GM19099 (cell line): ENCODE measurements around the gene TEAD1.

Experiments used
- POLR2A ChIP-seq: IDR thresholded peaks from 3 replicates; pipeline ENCODE4 v1.6.1; 2011; ENCODE audit warnings: low read depth; ENCODE audit not compliant: insufficient read length; ENCODE audit errors: extremely low read depth

Gene TEAD1

DNA sequence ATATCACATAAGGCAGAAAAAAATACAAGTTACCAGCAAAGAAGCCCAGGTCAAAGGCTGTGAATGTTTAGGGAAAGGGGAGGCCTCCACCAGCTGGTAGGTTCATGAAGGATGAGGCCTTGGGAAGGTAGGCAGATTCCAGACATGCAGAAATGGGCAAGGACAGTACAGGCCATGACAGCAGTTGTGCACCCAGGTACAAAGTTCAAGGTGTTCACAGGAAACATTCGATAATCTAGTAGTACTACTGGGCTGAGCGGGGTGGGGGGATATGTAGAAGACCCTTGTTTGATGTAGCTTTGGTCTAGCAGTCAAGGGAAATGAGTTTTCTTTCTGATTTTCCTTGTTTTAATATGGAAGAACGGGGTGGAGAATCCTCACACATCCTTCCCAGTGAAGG lies 182.1 kb downstream of the TEAD1 start:
- TF ChIP-seq POLR2A: no peak

DNA sequence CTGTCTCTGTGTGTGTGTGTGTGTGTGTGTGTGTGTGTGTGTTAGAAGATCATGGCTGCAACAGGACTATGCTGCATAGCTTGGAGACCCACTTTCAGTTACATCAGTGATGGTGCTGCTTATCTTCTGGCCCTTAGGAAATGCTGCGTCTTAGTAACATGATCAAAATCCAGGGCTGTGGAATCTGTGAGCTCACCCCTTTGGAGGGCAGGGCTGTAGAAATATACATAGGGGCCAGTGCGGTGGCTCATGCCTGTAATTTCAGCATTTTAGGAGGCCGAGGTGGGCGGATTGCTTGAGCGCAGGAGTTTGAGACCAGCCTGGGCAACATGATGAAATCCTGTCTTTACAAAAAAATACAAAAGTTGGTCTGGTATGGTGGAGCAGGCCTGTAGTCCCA lies 183.4 kb downstream of the TEAD1 start:
- TF ChIP-seq POLR2A: no peak

DNA sequence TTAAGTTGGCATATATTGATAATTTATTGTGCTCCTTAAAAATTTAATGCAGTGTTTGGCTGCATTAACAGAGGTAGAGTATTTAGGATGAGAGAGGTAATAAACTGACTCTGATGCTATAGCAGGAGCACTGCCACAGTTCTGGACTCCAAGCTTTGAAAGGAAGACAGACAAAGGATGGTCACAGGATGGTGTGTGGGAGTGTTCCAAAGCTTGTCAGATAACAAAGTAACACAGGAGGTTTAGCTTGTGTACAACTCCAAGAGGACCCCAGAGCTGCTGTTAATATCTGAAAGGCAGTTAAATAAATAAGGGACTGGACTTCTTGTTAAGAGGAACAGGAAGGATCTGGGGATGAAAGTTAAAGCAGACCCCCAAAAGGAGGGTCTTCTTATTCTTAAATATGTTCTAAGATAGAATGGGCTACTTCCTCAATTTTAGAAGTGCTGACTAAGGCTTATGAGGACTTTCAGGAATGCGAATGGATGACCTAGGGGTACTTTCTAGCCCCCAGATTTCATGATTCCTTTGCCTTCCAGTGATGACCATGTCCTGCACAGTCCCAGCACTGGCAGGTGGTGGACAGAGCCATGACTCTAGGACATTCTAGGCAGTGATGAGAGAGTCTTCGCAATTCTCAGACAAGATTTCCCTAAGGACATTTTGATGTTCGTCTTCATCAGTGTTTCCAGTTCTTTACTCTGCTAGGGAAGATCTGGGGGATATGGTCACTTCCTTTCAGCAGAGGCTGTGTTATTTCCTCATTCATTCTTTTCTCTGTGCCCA lies 185.8 kb downstream of the TEAD1 start:
- no peak for TF ChIP-seq POLR2A

- no peak for TF ChIP-seq POLR2A
Measured at GRCh38 chr11:12860827-12861226, 186.6 kb downstream of the TEAD1 start.

GRCh38 chr11:12862696-12863469 lies 188.7 kb downstream of the TEAD1 start:
- no peak for TF ChIP-seq POLR2A

DNA sequence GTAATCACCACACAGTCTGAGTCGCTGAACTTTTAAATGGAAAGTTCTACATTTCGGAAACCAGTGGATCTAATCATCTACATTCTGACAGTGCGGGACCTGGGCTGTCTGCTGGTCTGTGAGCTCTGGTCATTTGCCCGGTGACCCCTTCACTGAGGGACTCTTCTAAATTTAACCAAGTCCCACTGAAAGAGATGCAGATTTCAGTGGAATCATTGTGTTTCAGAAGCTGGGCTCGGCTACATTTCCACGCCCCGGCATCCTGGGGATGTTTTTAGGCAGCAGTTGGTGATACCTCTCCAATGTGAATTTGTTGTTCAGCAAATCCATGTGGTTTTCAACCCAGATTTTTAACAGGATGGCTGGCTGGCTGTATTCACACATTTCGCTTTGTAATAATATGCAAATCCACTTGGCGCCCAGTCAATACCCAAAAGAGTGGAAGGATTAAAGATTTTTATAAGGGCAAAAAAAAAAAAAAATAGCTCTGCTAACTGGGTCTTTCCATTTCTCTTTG lies 189.4 kb downstream of the TEAD1 start:
- no peak for TF ChIP-seq POLR2A

GRCh38 chr11:12864316-12865156 lies 190.3 kb downstream of the TEAD1 start:
- no peak for TF ChIP-seq POLR2A

DNA sequence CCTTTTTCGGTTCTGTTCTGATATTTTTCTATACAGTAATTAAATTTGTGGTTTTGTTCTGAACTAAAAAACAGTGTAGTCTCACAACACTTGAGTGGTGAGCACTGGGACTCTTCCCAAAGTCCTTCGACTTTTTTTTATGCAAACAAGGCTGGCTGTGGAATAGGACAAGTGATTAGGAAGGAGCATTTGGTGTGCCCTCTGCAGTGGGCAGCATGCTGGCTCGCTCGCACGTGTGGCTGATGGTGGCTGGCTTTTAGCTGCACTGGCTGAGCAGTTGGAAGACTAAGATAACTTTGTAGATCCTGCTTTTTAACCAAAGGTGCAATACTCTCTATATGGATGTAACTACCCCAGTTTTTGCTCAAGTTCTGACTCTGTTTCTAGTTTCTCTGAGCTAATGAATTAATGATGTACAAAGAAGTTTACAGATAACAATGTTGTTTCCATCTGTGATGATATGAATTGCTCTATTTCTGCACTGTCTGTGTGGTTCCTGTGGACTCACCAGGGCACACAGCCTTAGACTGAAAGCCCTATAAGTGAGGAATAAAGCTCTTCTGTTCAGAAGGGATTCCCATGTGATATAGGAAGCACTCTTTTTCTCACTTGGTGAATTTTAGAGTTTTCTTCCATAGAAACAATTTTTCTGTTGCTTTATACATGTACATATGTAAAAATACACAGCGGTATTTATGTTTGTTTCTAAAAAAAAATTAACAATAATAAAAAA lies 191.8 kb downstream of the TEAD1 start:
- TF ChIP-seq POLR2A: no peak

GRCh38 chr11:12867531-12867930 lies 193.3 kb downstream of the TEAD1 start:
- no peak for TF ChIP-seq POLR2A

DNA sequence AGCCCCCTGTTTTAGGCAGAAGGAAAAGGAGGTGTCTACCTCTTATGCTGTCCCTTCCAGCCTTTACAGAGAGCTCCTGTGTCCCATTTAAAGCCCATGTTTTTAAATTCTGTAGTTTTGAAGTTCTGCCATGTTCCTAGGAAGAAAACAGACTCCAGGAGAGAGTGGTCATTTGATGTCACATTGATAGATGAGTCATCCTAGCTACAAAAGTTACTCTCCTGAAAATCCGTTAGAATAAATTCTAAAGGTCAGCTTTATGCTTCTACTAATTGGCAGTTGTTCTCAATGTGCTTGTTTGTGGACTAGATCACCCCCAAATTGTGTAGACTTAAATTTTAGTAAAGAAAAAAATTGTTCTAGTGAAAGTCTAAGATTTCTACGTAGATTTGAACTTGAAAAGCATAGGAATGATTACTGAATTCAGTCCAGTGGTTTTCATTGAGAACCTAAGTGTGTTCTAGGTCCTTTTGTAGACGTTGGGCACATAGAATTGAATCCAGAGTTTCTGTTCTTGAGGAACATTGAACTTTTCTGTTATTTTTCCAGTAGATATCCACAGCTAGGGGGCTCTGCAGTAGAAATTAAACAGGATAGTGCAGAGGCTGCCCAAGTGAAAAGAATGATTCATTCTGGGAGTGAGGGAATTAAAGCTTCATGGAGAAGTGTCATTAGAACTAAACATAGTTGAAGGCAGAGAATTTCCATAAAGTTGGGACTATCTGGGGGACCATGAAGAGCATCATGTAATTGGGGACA lies 194.3 kb downstream of the TEAD1 start:
- TF ChIP-seq POLR2A: no peak

- TF ChIP-seq POLR2A: no peak
Measured at GRCh38 chr11:12871241-12871640, 197.0 kb downstream of the TEAD1 start.

DNA sequence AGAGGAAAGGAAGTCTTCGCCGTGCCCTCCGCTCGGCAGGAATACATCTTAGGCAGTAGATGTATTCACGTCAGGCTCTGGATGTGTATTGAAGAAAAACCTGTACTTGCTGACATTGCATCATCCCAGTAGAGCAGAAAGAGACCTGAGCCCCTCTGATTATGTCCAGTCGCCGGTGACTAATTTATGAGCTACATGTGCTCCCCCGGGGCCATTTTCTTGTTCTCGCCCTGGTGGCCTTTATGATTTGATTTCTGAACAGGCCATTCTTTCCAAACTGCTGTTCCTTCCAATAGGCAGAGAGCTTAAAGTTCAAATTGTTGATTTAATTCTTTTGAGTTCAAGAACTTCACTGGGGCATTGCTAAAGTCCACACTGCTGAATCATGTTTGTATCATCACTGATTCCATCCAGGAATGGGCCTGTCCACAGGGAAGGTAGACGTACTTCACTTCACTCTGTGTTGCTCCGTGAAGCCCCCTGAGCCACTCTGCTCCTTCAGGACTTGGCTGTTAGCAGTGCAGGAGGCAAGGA lies 197.6 kb downstream of the TEAD1 start:
- TF ChIP-seq POLR2A: no peak

- TF ChIP-seq POLR2A: no peak
Measured at GRCh38 chr11:12876340-12876739, 202.1 kb downstream of the TEAD1 start.
